ENCODE data around the gene PRM3.
"Not testable (repeated sequence)": the region's sequence is repeated elsewhere in the genome, so short reads cannot be mapped to it uniquely, and the experiment has no call there.

The PRM3 gene

GRCh38 chr16:11303405-11304138, 30.1 kb upstream of the PRM3 start:
- no peak for DNase-seq (ENCODE audit: low spot score)

GRCh38 chr16:11302977-11303376, 29.5 kb upstream of the PRM3 start:
- DNase-seq (ENCODE audit: low spot score): no peak

- DNase-seq (ENCODE audit: low spot score): no peak
Observed at GRCh38 chr16:11301645-11302501, 28.4 kb upstream of the PRM3 start.

GRCh38 chr16:11300560-11300892, 27.1 kb upstream of the PRM3 start:
- DNase-seq (ENCODE audit: low spot score): no peak

- no peak for DNase-seq (ENCODE audit: low spot score)
Observed at GRCh38 chr16:11299865-11300559, 26.6 kb upstream of the PRM3 start.

GRCh38 chr16:11298950-11299547, 25.6 kb upstream of the PRM3 start:
- not testable (repeated sequence) for DNase-seq (ENCODE audit: low spot score)

GRCh38 chr16:11298143-11298900, 24.9 kb upstream of the PRM3 start:
- no peak for DNase-seq (ENCODE audit: low spot score)

- DNase-seq (ENCODE audit: low spot score): peak; percentile 40
Observed at GRCh38 chr16:11297492-11298142, 24.2 kb upstream of the PRM3 start.

GRCh38 chr16:11296706-11297491, 23.5 kb upstream of the PRM3 start:
- DNase-seq (ENCODE audit: low spot score): no peak

- DNase-seq (ENCODE audit: low spot score): no peak
Observed at GRCh38 chr16:11296351-11296705, 22.9 kb upstream of the PRM3 start.

- no peak for DNase-seq (ENCODE audit: low spot score)
Observed at GRCh38 chr16:11295672-11296071, 22.2 kb upstream of the PRM3 start.

- no peak for DNase-seq (ENCODE audit: low spot score)
Observed at GRCh38 chr16:11292076-11292748, 18.8 kb upstream of the PRM3 start.

- no peak for DNase-seq (ENCODE audit: low spot score)
Observed at GRCh38 chr16:11291091-11291703, 17.8 kb upstream of the PRM3 start.

GRCh38 chr16:11290102-11290893, 16.9 kb upstream of the PRM3 start:
- no peak for DNase-seq (ENCODE audit: low spot score)

- DNase-seq (ENCODE audit: low spot score): not testable (repeated sequence)
Observed at GRCh38 chr16:11289696-11290095, 16.3 kb upstream of the PRM3 start.

GRCh38 chr16:11289202-11289601, 15.8 kb upstream of the PRM3 start:
- no peak for DNase-seq (ENCODE audit: low spot score)

- DNase-seq (ENCODE audit: low spot score): no peak
Observed at GRCh38 chr16:11285842-11286241, 12.4 kb upstream of the PRM3 start.

- no peak for DNase-seq (ENCODE audit: low spot score)
Observed at GRCh38 chr16:11283820-11284248, 10.4 kb upstream of the PRM3 start.

Measured in hematopoietic multipotent progenitor cell treated with erythropoietin and hydrocortisone succinate and interleukin-3 and kit ligand, for 15 days (in vitro differentiated cells).